Heart right ventricle (tissue), 16 donors: ENCODE results near the gene SLC5A2. TPM values are rescaled to one million over a fixed set of nuclear protein-coding genes. Genes with fewer than 3 reads are reported as not detected.
A peak's percentile ranks its signal among the peaks of the same experiment; 100 is the strongest.
"Not testable (repeated sequence)": the region's sequence is repeated elsewhere in the genome, so short reads cannot be mapped to it uniquely, and the experiment has no call there.

Source experiments
- ATAC-seq, 8 donors: fragments of 200-7000 bp; cut with Tn5 transposase; one replicate each; pipeline ENCODE4 v1.9.1; 2020; ENCODE audit warnings: mild to moderate bottlenecking in 8 of 8, moderate library complexity in 8 of 8, moderate number of reproducible peaks in 1 of 8
- DNase-seq, 2 donors: peaks; one replicate each; pipeline ENCODE4 v3.0.0-alpha.2; 2020
- H3K27ac ChIP-seq, 10 donors: fragments of 200-600 bp; sonication (generic) in 2 of 10; one replicate each; pipeline versions ENCODE4 v1.5.0 to v1.8.0; 2020 to 2022; ENCODE audit warnings: mild to moderate bottlenecking in 3 of 10
- H3K27me3 ChIP-seq, 7 donors: fragments of 200-600 bp; one replicate each; pipeline ENCODE4 v1.8.0; 2021 to 2022; ENCODE audit warnings: mild to moderate bottlenecking in 2 of 7
- H3K36me3 ChIP-seq, 9 donors: fragments of 200-600 bp; sonication (generic) in 1 of 9; one replicate each; pipeline versions ENCODE4 v1.5.0 to v1.8.0; 2020 to 2022; ENCODE audit warnings: mild to moderate bottlenecking in 2 of 9
- H3K4me1 ChIP-seq, 9 donors: fragments of 200-600 bp; sonication (generic) in 1 of 9; one replicate each; pipeline versions ENCODE4 v1.5.0 to v1.8.0; 2020 to 2022; ENCODE audit warnings: mild to moderate bottlenecking in 4 of 9
- H3K4me3 ChIP-seq, 10 donors: fragments of 200-600 bp; sonication (generic) in 2 of 10; one replicate each; pipeline versions ENCODE4 v1.5.0 to v1.8.0; 2020 to 2022; ENCODE audit warnings: mild to moderate bottlenecking in 7 of 10, moderate library complexity in 2 of 10
- H3K9me3 ChIP-seq, 11 donors: fragments of 200-600 bp in 10 of 11; sonication (generic) in 2 of 11; one replicate each; pipeline versions ENCODE4 v1.5.0 to v1.8.0; 2013 to 2022; ENCODE audit warnings: mild to moderate bottlenecking in 2 of 11, control low read depth in 1 of 11, moderate library complexity in 1 of 11
- WGBS, 2 donors: extraction: QIAGEN DNeasy Blood & Tissue Kit; methylation state at CpG; one replicate each; pipeline ENCODE4 v1.1.7; 2013; ENCODE audit warnings: inconsistent platforms in 1 of 2; 5-methylcytosine and 5-hydroxymethylcytosine counted together
- intact Hi-C, 10 donors: fragments of 100-400 bp; cut with DNase I; formaldehyde crosslinking; loops; one replicate each; pipeline versions ENCODE4 v1.11.1 to v1.14.2; 2022
- polyA plus RNA-seq, 2 donors: library from polyadenylated mRNA; stranded (reverse); fragments of 200-250 nt; gene quantifications; one replicate each; pipeline ENCODE4 v1.2.3, GENCODE V29; 2013
- total RNA-seq, 10 donors: library from RNA; stranded (reverse); fragmentation: NEBNext Ultra II Directional in 3 of 10; extraction: Animal tissue kit (Norgen Biotek cat#: 25700) in 3 of 10; gene quantifications; one replicate each; pipeline versions ENCODE4 v1.2.1 to v1.2.4, GENCODE V29; 2021 to 2023
- TF ChIP-seq, protein P1 (sequence below), 9 donors: fragments of 200-600 bp; sonication (generic) in 2 of 9; IDR thresholded peaks; one replicate each; pipeline versions ENCODE4 v1.5.0 to v1.8.0; 2021 to 2022; ENCODE audit warnings: antibody characterized with exemption in 9 of 9, mild to moderate bottlenecking in 5 of 9, moderate library complexity in 1 of 9
- donor health status: Arrhythmogenic right ventricular cardiomyopathy.
- donor health status: ischemic (EF 13 %, LVEDD 7.1; RV severe dilation, severe dysfunction).
- donor health status: healthy with polysubstance abuse.
- donor health status: DM: no; HTN: yes; CAD: no.
- donor health status: DM: no; HTN: no; CAD: no.
- donor health status: ischemic (EF 25% LVEDD 6.9; RV normal size, moderate dysfunction).
- donor health status: ischemic (EF 25% LVEDD 5.7; RV mildly dilated, moderate dysfunction).
- donor health status: healthy.
- donor health status: DM: yes; HTN: yes; CAD: no.
- donor health status: Ischemic cardiomyopathy.
- donor health status: ischemic (EF 35%, LVEDD 5.7; RV mildly dilated, moderate dysfunction).
- donor health status: nonischemic (EF 11% LVEDD 7.7; RV severe dilation, severe dysfunction).
- donor health status: DM: yes; HTN: yes; CAD: no.
- donor health status: PGD.
- donor health status: ischemic (EF 29% LVEDD 5.4; RV normal size, mild dysfunction).
- donor health status: nonischemic (EF 23%, LVEDD 6.1; RV moderate dilation, normal function).

SLC5A2 gene
- total and polyA plus RNA-seq, 12 donors = 0.77 to 1.9 TPM; not detected in 10

DNA sequence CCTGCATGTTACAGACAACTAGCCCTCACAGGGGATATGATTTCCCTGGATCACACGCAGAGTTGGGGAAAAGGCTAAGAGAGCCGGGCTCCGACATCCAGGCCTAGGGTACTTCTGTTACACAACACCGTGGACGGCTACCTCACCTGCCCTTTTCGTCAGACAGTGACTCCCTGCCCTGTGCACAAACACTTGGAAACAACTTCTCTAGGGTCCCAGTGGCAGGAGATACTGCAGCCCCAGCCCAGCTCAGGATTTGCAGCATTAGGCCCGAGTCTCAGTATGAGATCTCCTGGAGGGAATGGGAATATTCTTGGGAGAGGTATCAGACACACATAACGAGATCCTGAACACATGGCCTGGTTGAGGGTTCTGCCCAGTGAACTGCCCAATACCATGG lies 17.0 kb downstream of the SLC5A2 start:
- H3K36me3 ChIP-seq = peaks cover 0 to 59% (median 54%) of the 10 kb centered on the region in 9 donors
- intact Hi-C loops = loop anchor here in 3 of 10 donors (5.0 to 10.0 kb wide), 4 partner anchors 38 to 365 kb away; a partner anchor contains a TSS
- no peak overlapping the region for H3K4me3 ChIP-seq
- peaks cover 0 to 30% (median 18%) of the 10 kb centered on the region in 9 donors for H3K4me1 ChIP-seq
- no peaks in the 10 kb centered on the region for H3K9me3 ChIP-seq
- ATAC-seq (no peak), DNase-seq (no peak)
- H3K27me3 ChIP-seq = no peaks in the 10 kb centered on the region
- TF ChIP-seq, protein P1, sequence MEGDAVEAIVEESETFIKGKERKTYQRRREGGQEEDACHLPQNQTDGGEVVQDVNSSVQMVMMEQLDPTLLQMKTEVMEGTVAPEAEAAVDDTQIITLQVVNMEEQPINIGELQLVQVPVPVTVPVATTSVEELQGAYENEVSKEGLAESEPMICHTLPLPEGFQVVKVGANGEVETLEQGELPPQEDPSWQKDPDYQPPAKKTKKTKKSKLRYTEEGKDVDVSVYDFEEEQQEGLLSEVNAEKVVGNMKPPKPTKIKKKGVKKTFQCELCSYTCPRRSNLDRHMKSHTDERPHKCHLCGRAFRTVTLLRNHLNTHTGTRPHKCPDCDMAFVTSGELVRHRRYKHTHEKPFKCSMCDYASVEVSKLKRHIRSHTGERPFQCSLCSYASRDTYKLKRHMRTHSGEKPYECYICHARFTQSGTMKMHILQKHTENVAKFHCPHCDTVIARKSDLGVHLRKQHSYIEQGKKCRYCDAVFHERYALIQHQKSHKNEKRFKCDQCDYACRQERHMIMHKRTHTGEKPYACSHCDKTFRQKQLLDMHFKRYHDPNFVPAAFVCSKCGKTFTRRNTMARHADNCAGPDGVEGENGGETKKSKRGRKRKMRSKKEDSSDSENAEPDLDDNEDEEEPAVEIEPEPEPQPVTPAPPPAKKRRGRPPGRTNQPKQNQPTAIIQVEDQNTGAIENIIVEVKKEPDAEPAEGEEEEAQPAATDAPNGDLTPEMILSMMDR (IDR thresholded peaks at IDR 0.05) = no peak
- 93% methylated on average over 8 of the region's 8 CpGs for WGBS, 2 donors
- H3K27ac ChIP-seq = no peak overlapping the region

DNA sequence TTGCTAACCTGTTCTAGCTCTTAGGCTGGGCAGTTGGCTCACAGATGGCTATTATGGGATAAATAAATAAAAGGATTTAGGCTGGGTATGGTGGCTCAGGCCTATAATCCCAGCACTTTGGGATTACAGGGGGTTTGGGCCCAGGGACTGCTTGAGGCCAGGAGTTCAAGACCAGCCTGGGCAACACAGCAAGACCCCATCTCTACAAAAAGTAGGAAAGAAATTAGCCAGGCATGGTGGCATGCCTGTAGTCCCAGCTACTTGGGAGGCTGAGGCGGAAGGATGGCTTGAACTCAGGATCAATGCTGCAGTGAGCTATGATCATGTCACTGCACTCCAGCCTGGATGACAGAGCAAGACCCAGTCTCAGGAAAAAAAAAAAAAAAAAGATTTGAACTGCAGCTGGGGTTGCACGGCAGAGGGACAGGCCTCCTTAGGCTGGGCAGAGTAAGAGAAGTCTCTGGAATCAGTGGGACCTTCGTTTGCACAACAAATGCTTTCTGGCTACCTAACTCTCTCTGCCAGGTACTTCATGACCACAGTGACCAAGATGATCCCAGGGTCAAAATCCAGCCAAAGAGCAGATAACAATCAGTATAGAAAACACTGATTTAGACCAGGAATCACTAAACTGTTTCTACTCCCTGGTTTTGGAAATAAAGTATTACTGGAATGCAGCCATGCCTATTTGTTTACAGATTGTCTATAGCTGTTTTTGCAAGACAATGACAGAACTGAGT lies 18.5 kb downstream of the SLC5A2 start:
- no peak overlapping the region for H3K4me3 ChIP-seq
- H3K4me1 ChIP-seq = peaks cover 0 to 42% (median 26%) of the 10 kb centered on the region in 9 donors
- H3K27me3 ChIP-seq = no peaks in the 10 kb centered on the region
- peaks cover 0 to 58% (median 40%) of the 10 kb centered on the region in 9 donors for H3K36me3 ChIP-seq
- ATAC-seq (no peak), DNase-seq (no peak)
- 69 to 81% methylated on average over 3 of the region's 3 CpGs for WGBS, 2 donors
- intact Hi-C loops = loop anchor here in 2 of 10 donors (5.0 to 10.0 kb wide), 4 partner anchors 39 to 363 kb away; a partner anchor contains a TSS
- H3K27ac ChIP-seq = no peak overlapping the region
- no peaks in the 10 kb centered on the region for H3K9me3 ChIP-seq
- TF ChIP-seq, protein P1 (IDR thresholded peaks at IDR 0.05) = no peak

DNA sequence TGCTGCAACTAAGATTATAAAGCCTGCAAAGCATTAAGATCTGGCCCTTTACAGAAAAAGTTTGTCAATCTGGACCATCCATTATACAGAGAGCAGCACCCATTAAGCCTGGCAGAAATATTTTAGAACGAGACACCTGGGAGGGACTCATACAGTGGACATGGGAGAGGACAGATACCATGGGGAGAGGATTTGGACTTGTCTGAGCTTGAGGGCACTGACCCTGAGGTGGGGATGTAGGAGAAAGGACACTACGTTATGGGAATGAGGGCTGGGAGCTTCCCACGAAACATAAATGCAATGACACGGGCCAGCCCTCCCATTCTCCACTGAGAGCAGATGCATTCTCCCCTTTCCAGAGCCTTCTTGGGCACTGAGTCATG lies 19.0 kb downstream of the SLC5A2 start:
- peaks cover 0 to 47% (median 31%) of the 10 kb centered on the region in 9 donors for H3K4me1 ChIP-seq
- H3K9me3 ChIP-seq = no peaks in the 10 kb centered on the region
- peak in 1 of 8 donors; percentile 33 for ATAC-seq
- WGBS, 2 donors = 86 to 92% methylated on average over 4 of the region's 4 CpGs
- no peak overlapping the region for H3K27ac ChIP-seq
- no peak for DNase-seq
- TF ChIP-seq, protein P1 (IDR thresholded peaks at IDR 0.05) = no peak
- intact Hi-C loops = loop anchor here in 2 of 10 donors (5.0 to 10.0 kb wide), 4 partner anchors 40 to 363 kb away; a partner anchor contains a TSS
- H3K4me3 ChIP-seq = no peak overlapping the region
- peaks cover 0 to 53% (median 36%) of the 10 kb centered on the region in 9 donors for H3K36me3 ChIP-seq
- no peaks in the 10 kb centered on the region for H3K27me3 ChIP-seq

DNA sequence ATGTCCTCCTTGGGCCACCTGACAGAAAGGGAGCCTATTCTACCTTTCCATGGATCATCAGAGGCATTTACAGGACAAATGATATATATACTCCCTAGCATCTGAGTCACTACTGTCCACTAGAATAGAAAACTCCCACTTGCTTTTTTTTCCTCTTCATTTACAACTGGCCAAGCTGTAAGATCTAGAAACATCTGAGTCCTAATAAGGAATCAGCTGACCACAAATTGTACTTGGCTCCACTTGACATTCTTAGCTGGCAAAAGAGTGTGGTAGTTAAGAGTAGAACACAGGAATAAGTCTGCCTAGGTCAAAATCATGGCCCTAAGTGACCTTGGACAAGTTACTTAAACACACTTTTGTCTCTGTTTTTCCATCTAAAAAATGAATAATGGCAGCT lies 20.1 kb downstream of the SLC5A2 start:
- H3K4me3 ChIP-seq = no peak overlapping the region
- intact Hi-C loops = loop anchor here in 2 of 10 donors (5.0 to 10.0 kb wide), 4 partner anchors 41 to 362 kb away; a partner anchor contains a TSS
- DNase-seq = no peak
- H3K4me1 ChIP-seq = peaks cover 2 to 55% (median 39%) of the 10 kb centered on the region in 9 donors
- H3K36me3 ChIP-seq = peaks cover 0 to 42% (median 26%) of the 10 kb centered on the region in 9 donors
- H3K9me3 ChIP-seq = no peaks in the 10 kb centered on the region
- TF ChIP-seq, protein P1 (IDR thresholded peaks at IDR 0.05) = no peak
- peak overlapping the region in 3 of 10 donors; percentile 13 to 30 (median 27) for H3K27ac ChIP-seq
- no peaks in the 10 kb centered on the region for H3K27me3 ChIP-seq
- ATAC-seq = no peak

DNA sequence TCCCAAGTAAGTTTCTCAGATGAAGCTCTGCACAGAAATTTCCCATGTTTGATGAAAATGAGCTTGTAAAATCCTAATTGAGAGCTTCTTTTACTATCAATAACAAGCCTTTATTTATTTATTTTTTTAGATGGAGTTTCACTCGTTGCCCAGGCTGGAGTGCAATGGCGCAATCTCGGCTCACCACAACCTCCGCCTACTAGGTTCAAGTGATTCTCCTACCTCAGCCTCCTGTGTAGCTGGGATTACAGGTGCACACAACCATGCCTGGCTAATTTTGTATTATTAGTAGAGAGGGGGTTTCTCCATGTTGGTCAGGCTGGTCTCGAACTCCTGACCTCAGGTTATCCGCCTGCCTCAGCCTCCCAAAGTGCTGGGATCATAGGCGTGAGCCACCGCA lies 20.6 kb downstream of the SLC5A2 start:
- WGBS, 2 donors = 94% methylated on average over 8 of the region's 8 CpGs
- not testable (repeated sequence) for ATAC-seq, DNase-seq, H3K9me3 ChIP-seq, H3K4me3 ChIP-seq, H3K27me3 ChIP-seq
- peaks cover 0 to 37% (median 20%) of the 10 kb centered on the region in 9 donors for H3K36me3 ChIP-seq
- peaks cover 2 to 55% (median 40%) of the 10 kb centered on the region in 9 donors for H3K4me1 ChIP-seq
- H3K27ac ChIP-seq = peak overlapping the region in 5 of 10 donors; percentile 41 to 72 (median 58)
- intact Hi-C loops = loop anchor here in 2 of 10 donors (5.0 to 10.0 kb wide), 4 partner anchors 41 to 361 kb away; a partner anchor contains a TSS
